GM12878 (cell line): ENCODE measurements around the gene CIAO2B.

Source experiments
- CTCF ChIP-seq, 3 experiments: IDR thresholded peaks in 2 of 3; conservative IDR thresholded peaks in 1 of 3; 2 replicates each; pipeline ENCODE4 v1.5.1; 2011; ENCODE audit warnings: low read depth in 3 of 3, low read length in 3 of 3, mild to moderate bottlenecking in 3 of 3, control low read depth in 2 of 3, moderate library complexity in 2 of 3, inconsistent platforms in 1 of 3, mixed read lengths in 1 of 3; ENCODE audit not compliant: control insufficient read depth in 2 of 3, insufficient read depth in 1 of 3; ENCODE audit errors: extremely low read depth in 1 of 3
- EP300 ChIP-seq, 2 experiments: fragments of 150-350 bp in 1 of 2; IDR thresholded peaks; 2 replicates each; pipeline ENCODE4 v1.6.1; 2011 to 2012; ENCODE audit warnings: low read depth in 2 of 2, low read length in 2 of 2, borderline replicate concordance in 1 of 2, improper control_type of control experiment in 1 of 2, inconsistent platforms in 1 of 2; ENCODE audit not compliant: control insufficient read depth in 1 of 2
- TF ChIP-seq, protein P1 (sequence below): IDR thresholded peaks from 2 replicates; pipeline ENCODE4 v1.6.1; 2012; ENCODE audit warnings: improper control_type of control experiment, low read depth, low read length; ENCODE audit not compliant: insufficient replicate concordance

GRCh38 chr16:66919569-66920298, 14.5 kb downstream of the CIAO2B start:
- TF ChIP-seq, protein P1, sequence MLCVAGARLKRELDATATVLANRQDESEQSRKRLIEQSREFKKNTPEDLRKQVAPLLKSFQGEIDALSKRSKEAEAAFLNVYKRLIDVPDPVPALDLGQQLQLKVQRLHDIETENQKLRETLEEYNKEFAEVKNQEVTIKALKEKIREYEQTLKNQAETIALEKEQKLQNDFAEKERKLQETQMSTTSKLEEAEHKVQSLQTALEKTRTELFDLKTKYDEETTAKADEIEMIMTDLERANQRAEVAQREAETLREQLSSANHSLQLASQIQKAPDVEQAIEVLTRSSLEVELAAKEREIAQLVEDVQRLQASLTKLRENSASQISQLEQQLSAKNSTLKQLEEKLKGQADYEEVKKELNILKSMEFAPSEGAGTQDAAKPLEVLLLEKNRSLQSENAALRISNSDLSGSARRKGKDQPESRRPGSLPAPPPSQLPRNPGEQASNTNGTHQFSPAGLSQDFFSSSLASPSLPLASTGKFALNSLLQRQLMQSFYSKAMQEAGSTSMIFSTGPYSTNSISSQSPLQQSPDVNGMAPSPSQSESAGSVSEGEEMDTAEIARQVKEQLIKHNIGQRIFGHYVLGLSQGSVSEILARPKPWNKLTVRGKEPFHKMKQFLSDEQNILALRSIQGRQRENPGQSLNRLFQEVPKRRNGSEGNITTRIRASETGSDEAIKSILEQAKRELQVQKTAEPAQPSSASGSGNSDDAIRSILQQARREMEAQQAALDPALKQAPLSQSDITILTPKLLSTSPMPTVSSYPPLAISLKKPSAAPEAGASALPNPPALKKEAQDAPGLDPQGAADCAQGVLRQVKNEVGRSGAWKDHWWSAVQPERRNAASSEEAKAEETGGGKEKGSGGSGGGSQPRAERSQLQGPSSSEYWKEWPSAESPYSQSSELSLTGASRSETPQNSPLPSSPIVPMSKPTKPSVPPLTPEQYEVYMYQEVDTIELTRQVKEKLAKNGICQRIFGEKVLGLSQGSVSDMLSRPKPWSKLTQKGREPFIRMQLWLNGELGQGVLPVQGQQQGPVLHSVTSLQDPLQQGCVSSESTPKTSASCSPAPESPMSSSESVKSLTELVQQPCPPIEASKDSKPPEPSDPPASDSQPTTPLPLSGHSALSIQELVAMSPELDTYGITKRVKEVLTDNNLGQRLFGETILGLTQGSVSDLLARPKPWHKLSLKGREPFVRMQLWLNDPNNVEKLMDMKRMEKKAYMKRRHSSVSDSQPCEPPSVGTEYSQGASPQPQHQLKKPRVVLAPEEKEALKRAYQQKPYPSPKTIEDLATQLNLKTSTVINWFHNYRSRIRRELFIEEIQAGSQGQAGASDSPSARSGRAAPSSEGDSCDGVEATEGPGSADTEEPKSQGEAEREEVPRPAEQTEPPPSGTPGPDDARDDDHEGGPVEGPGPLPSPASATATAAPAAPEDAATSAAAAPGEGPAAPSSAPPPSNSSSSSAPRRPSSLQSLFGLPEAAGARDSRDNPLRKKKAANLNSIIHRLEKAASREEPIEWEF = no peak
- TF ChIP-seq CTCF (IDR thresholded peaks at IDR 0.05 in 2 of 3, conservative IDR thresholded peaks at IDR 0.05 in 1 of 3; ENCODE audit: control insufficient read depth in 2 of 3, extremely low read depth in 1 of 3, insufficient read depth in 1 of 3, low read depth in 3 of 3, low read length in 3 of 3) (no peak), EP300 (IDR thresholded peaks at IDR 0.05; ENCODE audit: borderline replicate concordance in 1 of 2, control insufficient read depth in 1 of 2, low read depth in 2 of 2, low read length in 2 of 2) (no peak)
